SJCRH30 (cell line): ENCODE results near the gene C11orf68. TPM values are rescaled to one million over a fixed set of nuclear protein-coding genes. Genes with fewer than 3 reads are reported as not detected.

Experiments used
- DNase-seq, 2 experiments: peaks; one replicate each; pipeline ENCODE4 v3.0.0-alpha.2; 2015 to 2020
- H3K27ac ChIP-seq: fragments of 250-450 bp; sonication (Bioruptor Pico); 2 replicates; pipeline ENCODE4 v1.5.1; 2020; ENCODE audit warnings: mild to moderate bottlenecking, moderate library complexity
- H3K27me3 ChIP-seq: fragments of 250-450 bp; sonication (Bioruptor Pico); 2 replicates; pipeline ENCODE4 v1.5.1; 2020; ENCODE audit warnings: mild to moderate bottlenecking, moderate library complexity
- H3K36me3 ChIP-seq: fragments of 250-450 bp; sonication (Bioruptor Pico); 2 replicates; pipeline ENCODE4 v1.5.1; 2020; ENCODE audit warnings: mild to moderate bottlenecking, moderate library complexity
- H3K4me1 ChIP-seq: fragments of 250-450 bp; sonication (Bioruptor Pico); 2 replicates; pipeline ENCODE4 v1.5.1; 2020; ENCODE audit warnings: mild to moderate bottlenecking, moderate library complexity
- H3K4me3 ChIP-seq: fragments of 250-450 bp; sonication (Bioruptor Pico); 2 replicates; pipeline ENCODE4 v1.5.1; 2020; ENCODE audit warnings: mild to moderate bottlenecking, moderate library complexity
- H3K9me3 ChIP-seq: fragments of 250-450 bp; sonication (Bioruptor Pico); replicated peaks from 2 replicates; pipeline ENCODE4 v1.5.1; 2020; ENCODE audit warnings: mild to moderate bottlenecking, moderate library complexity
- total RNA-seq: library from RNA; depleted of rRNA; stranded (reverse); fragments of >200 nt; shearing (Covaris generic); gene quantifications from 2 replicates; pipeline ENCODE4 v1.2.3, GENCODE V29; 2014

C11orf68 gene
- total RNA-seq, 1 experiment from 2014 or later = 10.3 TPM

DNA sequence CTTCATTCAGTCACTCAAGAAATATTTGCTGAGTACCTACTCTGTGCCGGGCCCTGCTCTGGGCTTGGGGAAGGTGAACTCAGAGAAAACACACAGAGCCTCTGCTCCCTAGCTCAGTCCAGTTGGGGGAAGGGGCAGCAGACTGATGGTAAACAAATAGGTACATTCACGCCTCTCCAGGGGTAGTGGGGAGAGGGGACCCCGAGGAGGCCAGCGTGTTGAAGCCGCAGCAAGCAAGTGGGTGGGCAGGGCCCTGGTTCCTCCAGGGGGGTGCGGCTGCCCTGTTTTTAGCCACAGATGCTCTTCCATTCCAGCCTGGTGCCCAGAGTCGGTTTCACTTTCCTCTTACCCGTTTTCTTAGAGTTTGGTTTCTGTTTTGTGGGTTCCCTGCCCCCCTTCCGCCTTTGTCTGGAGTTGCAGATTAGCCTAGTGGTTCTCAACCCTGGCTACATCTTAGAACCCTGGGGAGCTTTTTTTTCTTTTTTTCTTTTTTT is 9.1 kb upstream of the C11orf68 start:
- H3K4me3 ChIP-seq = no peak overlapping the region
- H3K27ac ChIP-seq = no peak overlapping the region
- no peaks in the 10 kb centered on the region for H3K36me3 ChIP-seq
- no peaks in the 10 kb centered on the region for H3K9me3 ChIP-seq
- H3K4me1 ChIP-seq = no peaks in the 10 kb centered on the region
- no peaks in the 10 kb centered on the region for H3K27me3 ChIP-seq
- DNase-seq = no peak

DNA sequence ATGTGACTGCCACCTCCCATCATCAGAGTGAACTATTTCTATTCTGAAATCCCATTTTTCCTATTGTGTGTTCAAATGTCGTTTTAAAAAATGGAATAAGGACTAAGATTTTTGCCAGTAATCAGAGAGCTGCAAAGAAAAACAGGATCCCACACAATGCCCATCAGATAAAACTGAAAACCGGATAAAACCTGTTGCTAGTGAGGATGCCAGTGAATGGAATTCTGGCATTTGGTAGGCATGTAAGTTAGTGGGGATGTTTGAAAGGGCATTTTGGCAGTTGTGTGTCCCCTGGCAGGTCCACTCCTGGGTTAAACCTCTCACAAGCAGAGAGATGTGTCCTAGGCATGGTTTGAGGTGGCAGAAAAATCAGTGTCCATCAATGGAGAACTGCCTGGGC is 6.5 kb upstream of the C11orf68 start:
- H3K9me3 ChIP-seq = no peaks in the 10 kb centered on the region
- H3K27me3 ChIP-seq = no peaks in the 10 kb centered on the region
- no peak overlapping the region for H3K4me3 ChIP-seq
- H3K36me3 ChIP-seq = no peaks in the 10 kb centered on the region
- H3K4me1 ChIP-seq = no peaks in the 10 kb centered on the region
- no peak for DNase-seq
- H3K27ac ChIP-seq = no peak overlapping the region

DNA sequence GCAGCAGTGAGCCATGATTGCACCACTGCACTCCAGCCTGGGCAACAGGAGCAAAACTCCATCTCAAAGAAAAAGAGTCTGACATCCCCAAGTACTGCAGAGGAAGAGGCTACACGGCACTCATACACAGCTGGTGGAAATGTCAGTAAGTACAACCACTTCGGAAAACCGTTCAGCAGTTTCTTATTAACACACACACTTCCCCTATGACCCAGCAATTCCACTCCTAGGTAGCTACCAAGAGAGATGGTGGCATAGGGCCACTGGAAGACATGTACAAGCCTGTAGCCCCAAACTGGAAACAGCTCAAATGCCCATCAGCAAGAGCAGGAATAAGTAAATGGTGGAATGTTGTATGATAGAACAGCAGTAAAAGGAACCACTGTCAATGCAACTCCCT is 3.7 kb upstream of the C11orf68 start:
- Histone ChIP-seq H3K9me3 (no peaks in the 10 kb centered on the region), H3K27me3 (no peaks in the 10 kb centered on the region), H3K36me3 (no peaks in the 10 kb centered on the region), H3K27ac (no peak overlapping the region), H3K4me1 (peaks cover 4% of the 10 kb centered on the region; the same call in 1 of the 2 replicates), H3K4me3 (no peak overlapping the region)
- DNase-seq = no peak

DNA sequence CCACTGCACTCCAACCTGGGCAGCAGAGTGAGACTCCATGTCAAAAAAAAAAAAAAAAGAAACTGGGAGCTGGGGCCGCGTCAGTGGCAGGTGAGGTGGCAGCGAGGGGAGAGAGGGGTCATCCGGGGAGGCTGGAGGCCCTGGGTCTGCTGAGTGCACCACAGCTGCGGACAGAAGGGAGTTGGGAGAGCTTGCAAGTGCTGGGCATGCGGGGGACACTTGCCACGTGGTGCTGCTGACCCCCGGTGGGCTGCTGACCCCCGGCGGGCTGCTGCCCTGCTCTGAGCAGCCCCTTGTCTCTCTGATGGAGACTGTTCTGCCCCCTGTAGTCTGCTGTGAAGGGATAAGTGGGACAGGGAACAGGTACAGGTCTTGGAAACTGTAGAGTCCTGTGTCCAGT is 3.0 kb upstream of the C11orf68 start:
- H3K27ac ChIP-seq = no peak overlapping the region
- H3K4me3 ChIP-seq = no peak overlapping the region
- DNase-seq = no peak
- H3K4me1 ChIP-seq = peaks cover 5% of the 10 kb centered on the region; the same call in 1 of the 2 replicates
- H3K9me3 ChIP-seq = no peaks in the 10 kb centered on the region
- H3K27me3 ChIP-seq = no peaks in the 10 kb centered on the region
- H3K36me3 ChIP-seq = no peaks in the 10 kb centered on the region

DNA sequence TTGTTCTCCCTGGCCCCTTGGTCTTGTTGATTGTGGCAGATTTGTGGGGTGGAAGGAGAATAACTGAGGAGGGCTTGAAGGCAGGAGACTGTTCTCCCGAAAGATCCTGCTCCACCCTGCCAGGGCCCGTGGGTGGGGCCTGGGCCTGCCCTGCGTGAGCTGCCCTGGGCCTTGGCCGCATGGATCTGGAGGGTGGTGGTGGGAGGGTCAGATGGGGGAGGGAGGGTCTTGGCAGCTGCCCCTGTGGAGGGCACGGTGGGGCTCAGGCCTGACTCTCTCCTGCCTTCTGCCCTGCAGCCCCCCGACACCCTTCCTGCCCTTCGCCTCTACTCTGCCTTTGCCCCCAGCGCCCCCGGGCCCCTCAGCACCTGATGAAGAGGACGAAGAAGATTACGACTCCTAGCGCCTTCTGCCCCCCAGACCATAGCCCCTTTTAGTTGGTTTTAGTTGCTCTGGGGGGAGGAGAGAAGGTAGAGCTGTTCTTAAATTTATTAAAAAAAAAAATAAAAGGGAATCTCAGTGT is 2.2 kb upstream of the C11orf68 start:
- no peak overlapping the region for H3K4me3 ChIP-seq
- no peak for DNase-seq
- no peaks in the 10 kb centered on the region for H3K36me3 ChIP-seq
- H3K9me3 ChIP-seq = no peaks in the 10 kb centered on the region
- no peak overlapping the region for H3K27ac ChIP-seq
- H3K27me3 ChIP-seq = no peaks in the 10 kb centered on the region
- H3K4me1 ChIP-seq = peaks cover 13% of the 10 kb centered on the region; the same call in 1 of the 2 replicates

DNA sequence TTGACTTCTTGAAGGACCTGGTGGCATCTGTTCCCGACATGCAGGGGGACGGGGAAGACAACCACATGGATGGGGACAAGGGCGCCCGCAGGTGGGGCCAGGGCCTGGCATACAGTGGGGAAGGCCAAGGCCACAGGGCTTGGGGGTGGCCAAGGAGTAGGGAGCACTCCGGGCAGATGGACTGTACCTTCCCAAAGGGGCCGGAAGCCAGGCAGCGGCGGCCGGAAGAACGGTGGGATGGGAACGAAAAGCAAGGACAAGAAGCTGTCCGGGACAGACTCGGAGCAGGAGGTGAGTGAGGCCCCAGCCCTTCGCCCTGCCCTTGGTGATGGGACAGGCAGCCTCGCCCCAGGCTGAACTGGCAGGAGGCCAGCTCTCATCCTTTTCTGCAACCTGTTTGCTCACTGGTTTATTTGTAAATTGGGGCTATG is 1.5 kb upstream of the C11orf68 start:
- no peaks in the 10 kb centered on the region for H3K9me3 ChIP-seq
- no peak for DNase-seq
- no peaks in the 10 kb centered on the region for H3K36me3 ChIP-seq
- no peaks in the 10 kb centered on the region for H3K27me3 ChIP-seq
- H3K4me1 ChIP-seq = peaks cover 18% of the 10 kb centered on the region
- H3K4me3 ChIP-seq = peak overlapping the region; percentile 84
- H3K27ac ChIP-seq = no peak overlapping the region

DNA sequence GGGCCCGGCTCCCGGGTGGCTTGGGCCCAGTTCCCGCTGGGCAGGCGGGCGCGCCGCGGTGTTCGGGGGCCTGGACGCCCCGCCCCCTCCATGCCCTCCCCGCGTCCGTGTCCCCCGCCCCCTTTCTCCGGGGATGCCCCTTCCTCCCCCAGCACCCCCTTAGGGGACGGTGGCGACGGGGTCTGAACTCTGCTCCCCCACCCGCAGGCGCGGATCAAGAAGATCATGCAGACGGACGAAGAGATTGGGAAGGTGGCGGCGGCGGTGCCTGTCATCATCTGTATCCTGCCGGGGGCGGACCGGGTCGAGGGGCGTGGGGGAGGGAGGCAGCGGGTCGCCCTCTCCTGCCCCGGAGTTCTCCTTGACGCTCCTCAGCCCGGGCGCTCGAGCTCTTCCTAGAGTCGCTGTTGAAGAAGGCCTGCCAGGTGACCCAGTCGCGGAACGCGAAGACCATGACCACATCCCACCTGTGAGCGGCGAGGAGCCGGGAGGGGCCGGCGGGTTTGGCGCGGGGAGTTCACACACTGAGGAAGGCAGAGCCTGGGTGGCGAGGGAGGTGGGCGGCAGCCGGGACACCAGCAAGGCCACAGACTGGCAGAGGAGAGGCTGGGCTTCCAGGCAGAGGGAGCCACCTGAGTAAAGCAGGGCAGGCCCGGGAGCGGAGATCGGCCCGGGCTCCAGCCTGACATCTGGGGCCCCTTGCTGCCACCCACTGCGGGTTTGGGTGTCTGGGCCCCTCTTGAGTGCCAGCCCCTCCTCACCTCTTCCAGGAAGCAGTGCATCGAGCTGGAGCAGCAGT is 910 bp upstream of the C11orf68 start:
- H3K27ac ChIP-seq = no peak overlapping the region; the same call in 1 of the 2 replicates
- H3K9me3 ChIP-seq = no peaks in the 10 kb centered on the region
- no peaks in the 10 kb centered on the region for H3K27me3 ChIP-seq
- H3K36me3 ChIP-seq = no peaks in the 10 kb centered on the region
- peak overlapping the region; percentile 84 for H3K4me3 ChIP-seq
- peaks cover 24% of the 10 kb centered on the region for H3K4me1 ChIP-seq
- no peak for DNase-seq

DNA sequence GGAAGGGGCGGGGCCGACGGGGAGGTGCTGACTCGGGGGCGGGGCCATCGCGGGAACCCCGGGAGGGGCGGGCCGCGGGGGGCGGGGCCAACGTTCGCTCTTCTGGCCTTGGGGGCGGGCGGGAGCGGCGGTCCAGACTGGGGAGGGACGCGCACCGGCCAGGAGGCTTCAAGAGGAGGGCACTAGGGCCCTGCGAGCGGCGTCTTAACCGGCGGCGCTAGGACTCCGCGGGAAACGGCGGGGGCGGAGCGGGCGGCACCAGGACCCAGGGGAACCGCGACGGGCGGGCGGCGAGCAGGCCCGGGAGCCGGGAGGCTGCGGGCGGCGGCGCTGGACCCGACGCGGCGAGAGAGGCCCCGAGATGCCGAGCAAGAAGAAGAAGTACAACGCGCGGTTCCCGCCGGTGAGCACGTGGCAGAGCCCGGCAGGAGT is 295 bp upstream of the C11orf68 start, which contains the start of gene DRAP1:
DRAP1 (plus strand) TSS at position 286 of the 432 bp plus-strand sequence; CDS start at position 362, 76 bp downstream.
- Histone ChIP-seq H3K27ac (peak within 1 kb of the TSS; percentile 70), H3K9me3 (no peaks in the 10 kb centered on the region), H3K4me1 (peaks cover 27% of the 10 kb centered on the region), H3K36me3 (no peaks in the 10 kb centered on the region), H3K4me3 (peak within 1 kb of the TSS; percentile 87), H3K27me3 (no peaks in the 10 kb centered on the region)
- DNase-seq = peak; percentile 99

DNA sequence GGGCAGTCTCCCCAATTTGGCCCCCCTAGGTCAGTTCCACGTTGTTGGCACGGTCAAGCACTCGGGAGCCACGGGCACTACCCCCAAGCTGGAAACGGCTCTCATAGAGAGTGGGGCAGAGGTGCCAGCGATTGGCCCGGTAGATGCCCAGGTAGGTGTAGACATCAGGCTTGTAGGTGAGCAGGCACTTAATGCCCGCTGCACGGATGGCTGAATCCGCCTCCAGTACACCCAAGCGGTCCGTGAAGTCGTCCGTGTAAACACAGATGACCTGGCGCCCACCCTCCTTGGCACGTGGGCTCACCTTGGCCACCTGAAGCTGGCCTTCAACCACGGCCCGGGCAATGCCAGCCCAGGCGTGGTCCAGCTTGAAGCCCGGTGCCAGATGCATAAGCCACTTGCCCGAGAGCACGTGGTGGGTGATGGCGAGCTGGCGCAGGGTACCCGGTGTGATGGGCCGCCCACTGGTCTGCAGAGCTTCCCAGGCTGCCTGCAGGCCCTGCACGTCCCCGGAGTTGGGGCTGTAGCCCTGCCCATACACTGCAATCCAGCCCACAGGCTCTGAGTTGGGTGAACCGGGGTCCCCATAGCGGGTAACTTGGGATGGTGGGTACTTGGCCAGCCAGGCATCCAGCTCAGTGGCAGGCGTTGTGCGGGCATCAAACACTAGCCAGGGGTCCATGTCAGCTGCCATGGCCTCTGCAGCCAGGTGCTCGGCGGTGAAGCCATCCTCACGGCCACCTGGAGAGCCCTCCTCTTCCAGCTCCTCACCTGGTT is 1.2 kb downstream of the C11orf68 start:
- Histone ChIP-seq H3K36me3 (no peaks in the 10 kb centered on the region), H3K4me1 (peaks cover 41% of the 10 kb centered on the region)

DNA sequence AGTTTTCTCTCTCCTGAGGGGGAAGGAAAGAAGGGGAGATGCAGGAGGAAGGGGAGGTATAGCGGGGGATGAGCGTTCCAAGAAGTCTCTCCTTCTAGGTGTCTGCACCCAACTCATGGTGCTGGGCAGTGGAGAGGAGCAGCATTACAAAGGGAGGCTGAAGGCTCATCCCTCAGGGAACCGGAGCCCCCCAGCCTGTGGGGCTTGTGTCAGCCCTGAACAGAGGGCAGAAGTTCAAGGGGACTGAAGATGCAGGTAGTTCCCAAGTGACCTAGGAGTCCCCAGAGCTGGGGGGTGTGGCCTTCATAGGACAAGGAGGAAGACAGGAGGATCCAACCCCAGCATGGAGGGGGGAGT is 1.8 kb downstream of the C11orf68 start:
- Histone ChIP-seq H3K4me3 (no peak overlapping the region), H3K27ac (no peak overlapping the region)

More for the DNA sequence above, 1.2 kb downstream of the C11orf68 start:
- Histone ChIP-seq H3K27me3 (no peaks in the 10 kb centered on the region), H3K27ac (no peak overlapping the region), H3K9me3 (no peaks in the 10 kb centered on the region), H3K4me3 (peak overlapping the region; percentile 87)
- no peak for DNase-seq

DNA sequence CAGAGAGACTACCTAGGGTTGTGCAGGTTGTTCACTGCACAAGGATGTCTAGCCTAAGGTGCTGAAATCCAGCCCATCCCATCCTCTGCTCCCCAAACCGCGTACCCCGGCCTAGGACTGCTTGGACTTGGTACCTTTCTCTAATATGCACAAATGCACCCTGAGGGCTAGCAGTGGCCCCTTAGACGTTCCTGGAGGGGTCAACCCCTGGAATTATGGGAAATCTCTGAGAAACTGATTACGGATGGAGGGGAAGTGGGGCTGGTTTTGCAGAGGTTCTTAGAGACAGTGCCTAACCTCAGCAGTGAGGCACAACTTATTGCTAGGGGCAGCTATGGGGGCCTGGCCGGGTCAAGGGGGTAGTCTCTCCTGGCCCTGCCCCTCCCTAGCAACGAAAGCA is 2.5 kb downstream of the C11orf68 start:
- no peaks in the 10 kb centered on the region for H3K9me3 ChIP-seq
- no peak for DNase-seq
- peaks cover 53% of the 10 kb centered on the region for H3K4me1 ChIP-seq
- peak overlapping the region; percentile 71 for H3K27ac ChIP-seq
- no peak overlapping the region; the same call in 1 of the 2 replicates for H3K4me3 ChIP-seq
- no peaks in the 10 kb centered on the region for H3K36me3 ChIP-seq
- no peaks in the 10 kb centered on the region for H3K27me3 ChIP-seq

More for the DNA sequence above, 1.8 kb downstream of the C11orf68 start:
- Histone ChIP-seq H3K4me1 (peaks cover 47% of the 10 kb centered on the region), H3K9me3 (no peaks in the 10 kb centered on the region), H3K27me3 (no peaks in the 10 kb centered on the region), H3K36me3 (no peaks in the 10 kb centered on the region)
- DNase-seq = no peak

DNA sequence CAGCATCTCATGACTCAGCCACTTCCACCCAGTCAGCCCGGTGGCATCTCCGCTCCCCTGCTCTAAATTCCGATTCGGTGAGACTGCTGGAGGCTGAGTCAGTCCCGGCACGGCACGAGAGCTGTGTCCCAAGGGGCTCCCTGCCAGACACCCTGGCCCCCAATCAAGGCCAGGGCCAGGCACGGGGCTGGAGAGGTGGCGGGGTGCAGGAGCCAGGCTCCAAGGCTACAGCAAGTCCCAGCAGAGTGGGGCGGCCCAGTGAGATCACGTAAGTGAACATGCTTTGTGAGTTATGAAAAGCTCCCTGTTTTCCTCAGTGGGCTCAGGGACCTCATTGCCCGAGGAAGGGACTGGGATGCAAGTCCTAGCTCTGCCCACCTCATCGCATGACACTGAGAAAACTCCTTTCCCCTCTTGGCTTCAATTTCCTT is 3.0 kb downstream of the C11orf68 start:
- no peaks in the 10 kb centered on the region for H3K27me3 ChIP-seq
- H3K27ac ChIP-seq = peak overlapping the region; percentile 71
- peak; percentile 81 to 91 for DNase-seq
- H3K36me3 ChIP-seq = no peaks in the 10 kb centered on the region
- no peaks in the 10 kb centered on the region for H3K9me3 ChIP-seq
- H3K4me3 ChIP-seq = peak overlapping the region; percentile 16
- H3K4me1 ChIP-seq = peaks cover 56% of the 10 kb centered on the region

DNA sequence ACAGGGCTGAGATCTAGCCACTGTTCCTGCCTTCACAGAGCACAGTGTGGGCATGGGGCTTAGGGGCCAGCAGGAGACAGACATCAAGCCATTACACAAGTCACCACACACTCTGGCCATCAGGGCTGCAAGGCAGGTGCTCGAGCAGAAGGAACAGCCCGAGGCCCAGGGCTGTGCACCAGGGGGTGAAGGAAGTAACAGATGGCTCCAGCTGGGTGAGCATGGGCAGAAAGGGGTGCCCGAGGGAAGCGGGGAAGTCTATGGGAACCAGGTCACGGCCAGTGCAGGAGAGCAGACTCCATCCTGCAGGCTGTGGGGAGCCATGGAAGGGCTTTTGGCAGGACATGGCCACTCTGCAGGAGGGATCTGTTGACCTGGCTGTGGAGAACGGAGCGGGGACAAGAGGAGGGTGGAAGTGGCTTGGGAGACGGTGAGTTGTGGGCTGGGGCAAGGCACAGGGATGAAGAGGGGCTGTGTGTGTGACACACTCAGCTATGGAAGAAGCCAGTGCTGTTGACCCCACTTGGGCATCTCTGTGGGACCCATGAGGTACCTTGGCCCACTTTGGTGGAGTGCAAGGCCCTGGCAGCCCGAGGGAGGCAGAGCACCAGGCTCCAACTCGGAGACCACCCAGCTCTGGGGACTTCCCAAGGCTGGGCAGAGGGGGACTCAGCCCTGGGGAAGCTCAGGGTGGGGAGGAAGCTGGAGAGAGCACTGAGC is 3.6 kb downstream of the C11orf68 start:
- H3K27me3 ChIP-seq = no peaks in the 10 kb centered on the region
- H3K27ac ChIP-seq = peak overlapping the region; percentile 71
- no peaks in the 10 kb centered on the region for H3K9me3 ChIP-seq
- no peaks in the 10 kb centered on the region for H3K36me3 ChIP-seq
- DNase-seq = peak; percentile 54 to 63
- no peak overlapping the region for H3K4me3 ChIP-seq
- H3K4me1 ChIP-seq = peaks cover 56% of the 10 kb centered on the region

DNA sequence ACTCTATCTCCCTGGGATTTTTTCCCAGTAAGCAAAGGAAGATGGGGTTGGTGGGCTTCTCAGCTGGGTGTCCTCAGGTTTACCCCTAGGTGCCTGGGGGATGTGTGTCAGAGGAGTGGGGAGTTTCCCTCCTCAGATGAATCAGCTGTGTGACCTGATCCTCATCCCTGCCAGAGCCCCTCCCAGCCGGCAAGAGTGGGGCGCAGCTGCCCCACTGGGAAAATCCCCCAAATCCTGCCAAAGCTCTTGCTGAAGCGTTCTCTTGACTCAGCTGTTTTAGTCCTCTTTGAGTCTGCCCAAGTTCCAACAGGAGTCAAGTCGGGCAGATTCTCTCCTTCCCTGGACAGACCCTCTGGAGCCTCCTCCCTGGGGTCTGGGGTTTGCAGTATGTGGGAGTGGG is 6.0 kb downstream of the C11orf68 start:
- no peaks in the 10 kb centered on the region for H3K27me3 ChIP-seq
- H3K4me1 ChIP-seq = peaks cover 55% of the 10 kb centered on the region
- H3K4me3 ChIP-seq = no peak overlapping the region
- H3K9me3 ChIP-seq = no peaks in the 10 kb centered on the region
- H3K27ac ChIP-seq = peak overlapping the region; percentile 61
- H3K36me3 ChIP-seq = no peaks in the 10 kb centered on the region
- peak; percentile 76 to 79 for DNase-seq
